GM21737 (cell line): ENCODE data around the gene CLIP1.
"Not testable (repeated sequence)": the region's sequence is repeated elsewhere in the genome, so short reads cannot be mapped to it uniquely, and the experiment has no call there.

ENCODE experiments used
- ATAC-seq: cut with Tn5 transposase; IDR thresholded peaks from one replicate; pipeline ENCODE4 v1.9.1; 2021; ENCODE audit warnings: mild to moderate bottlenecking, moderate library complexity; ENCODE audit not compliant: unreplicated experiment

CLIP1 gene

GRCh38 chr12:122362755-122363154 lies 59.7 kb downstream of the CLIP1 start:
- ATAC-seq = no peak

GRCh38 chr12:122358403-122358802 lies 64.1 kb downstream of the CLIP1 start:
- not testable (repeated sequence) for ATAC-seq

GRCh38 chr12:122357536-122357935 lies 64.9 kb downstream of the CLIP1 start:
- ATAC-seq = not testable (repeated sequence)

GRCh38 chr12:122356991-122357390 lies 65.5 kb downstream of the CLIP1 start:
- ATAC-seq = not testable (repeated sequence)

- no peak for ATAC-seq
Measured at GRCh38 chr12:122356192-122356635, 66.3 kb downstream of the CLIP1 start.

- ATAC-seq = no peak
Measured at GRCh38 chr12:122355706-122356105, 66.8 kb downstream of the CLIP1 start.

GRCh38 chr12:122354958-122355641 lies 67.4 kb downstream of the CLIP1 start:
- ATAC-seq = no peak

GRCh38 chr12:122352394-122352793 lies 70.1 kb downstream of the CLIP1 start:
- ATAC-seq = no peak

- no peak for ATAC-seq
Measured at GRCh38 chr12:122350141-122350848, 72.2 kb downstream of the CLIP1 start.

GRCh38 chr12:122349078-122349477 lies 73.4 kb downstream of the CLIP1 start:
- ATAC-seq = no peak

GRCh38 chr12:122348505-122348904 lies 74.0 kb downstream of the CLIP1 start:
- no peak for ATAC-seq

- no peak for ATAC-seq
Measured at GRCh38 chr12:122346054-122346453, 76.4 kb downstream of the CLIP1 start.

- no peak for ATAC-seq
Measured at GRCh38 chr12:122345042-122345441, 77.4 kb downstream of the CLIP1 start.

GRCh38 chr12:122336015-122336946 lies 86.2 kb downstream of the CLIP1 start:
- ATAC-seq = no peak

- ATAC-seq = no peak
Measured at GRCh38 chr12:122333142-122334087, 89.1 kb downstream of the CLIP1 start.

- ATAC-seq = no peak
Measured at GRCh38 chr12:122327494-122328385, 94.7 kb downstream of the CLIP1 start.

GRCh38 chr12:122327014-122327413 lies 95.5 kb downstream of the CLIP1 start:
- no peak for ATAC-seq

GRCh38 chr12:122326586-122326985 lies 95.9 kb downstream of the CLIP1 start:
- ATAC-seq = no peak
